ENCODE results near the gene CAMK2A.
"Not testable (repeated sequence)": the region's sequence is repeated elsewhere in the genome, so short reads cannot be mapped to it uniquely, and the experiment has no call there.

Gene CAMK2A

GRCh38 chr5:150251504-150251903, 38.1 kb downstream of the CAMK2A start:
- no peak for DNase-seq

- DNase-seq = no peak
Measured at GRCh38 chr5:150249744-150250143, 39.8 kb downstream of the CAMK2A start.

- DNase-seq = no peak
Measured at GRCh38 chr5:150248946-150249345, 40.6 kb downstream of the CAMK2A start.

- DNase-seq = not testable (repeated sequence)
Measured at GRCh38 chr5:150248493-150248892, 41.1 kb downstream of the CAMK2A start.

- DNase-seq = no peak
Measured at GRCh38 chr5:150247726-150248125, 41.8 kb downstream of the CAMK2A start.

- no peak for DNase-seq
Measured at GRCh38 chr5:150246835-150247234, 42.7 kb downstream of the CAMK2A start.

GRCh38 chr5:150246429-150246828, 43.1 kb downstream of the CAMK2A start:
- DNase-seq = no peak

- DNase-seq = no peak
Measured at GRCh38 chr5:150245808-150246207, 43.8 kb downstream of the CAMK2A start.

- DNase-seq = no peak
Measured at GRCh38 chr5:150245111-150245789, 44.3 kb downstream of the CAMK2A start.

- no peak for DNase-seq
Measured at GRCh38 chr5:150244209-150244608, 45.4 kb downstream of the CAMK2A start.

- DNase-seq = no peak
Measured at GRCh38 chr5:150243590-150243989, 46.0 kb downstream of the CAMK2A start.

GRCh38 chr5:150242251-150242894, 47.2 kb downstream of the CAMK2A start:
- DNase-seq = no peak

- no peak for DNase-seq
Measured at GRCh38 chr5:150241298-150242160, 48.0 kb downstream of the CAMK2A start.

GRCh38 chr5:150239794-150240122, 49.8 kb downstream of the CAMK2A start:
- no peak for DNase-seq

GRCh38 chr5:150239099-150239793, 50.3 kb downstream of the CAMK2A start:
- DNase-seq = no peak

GRCh38 chr5:150238646-150239045, 50.9 kb downstream of the CAMK2A start:
- no peak for DNase-seq

GRCh38 chr5:150236981-150237754, 52.4 kb downstream of the CAMK2A start:
- DNase-seq = no peak

GRCh38 chr5:150236313-150236712, 53.3 kb downstream of the CAMK2A start:
- DNase-seq = no peak

GRCh38 chr5:150235500-150235854, 54.1 kb downstream of the CAMK2A start:
- no peak for DNase-seq

GRCh38 chr5:150234576-150235499, 54.7 kb downstream of the CAMK2A start:
- no peak for DNase-seq

GRCh38 chr5:150233706-150234105, 55.9 kb downstream of the CAMK2A start:
- not testable (repeated sequence) for DNase-seq

All from stimulated activated naive CD4-positive, alpha-beta T cell (primary cell).